GM12873 (cell line): ENCODE results near the gene NELFA.
A peak's percentile ranks its signal among the peaks of the same experiment; 100 is the strongest.

Experiments used
- CTCF ChIP-seq: IDR thresholded peaks from 2 replicates; pipeline ENCODE4 v1.5.1; 2012; ENCODE audit warnings: low read depth, mild to moderate bottlenecking, moderate library complexity, low read length, control low read depth; ENCODE audit not compliant: insufficient read depth; ENCODE audit errors: missing control alignments

The NELFA gene

GRCh38 chr4:2025817-2026216, 17.0 kb upstream of the NELFA start:
- TF ChIP-seq CTCF: no peak

- no peak for TF ChIP-seq CTCF
Observed at GRCh38 chr4:2024683-2025082, 15.9 kb upstream of the NELFA start.

DNA sequence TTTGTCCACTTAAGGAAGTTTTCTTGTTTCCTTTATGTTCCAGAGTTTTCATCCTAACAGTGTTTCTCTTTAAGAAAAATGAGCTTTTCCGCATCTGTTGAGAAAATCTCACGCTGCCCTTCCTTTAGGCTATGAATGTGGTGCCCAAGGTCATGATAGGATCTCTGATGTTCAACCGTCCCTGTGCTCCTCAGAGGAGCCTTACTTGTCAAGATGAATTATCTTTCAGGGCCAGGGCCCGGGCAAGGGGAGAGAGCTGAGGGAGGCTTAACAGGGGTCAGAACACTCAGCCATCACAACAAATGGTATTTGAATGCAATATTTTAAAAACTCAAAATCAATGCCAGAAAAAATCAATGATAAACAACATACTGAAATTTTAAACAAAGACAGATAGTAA, 6.2 kb upstream of the NELFA start:
- no peak for TF ChIP-seq CTCF

DNA sequence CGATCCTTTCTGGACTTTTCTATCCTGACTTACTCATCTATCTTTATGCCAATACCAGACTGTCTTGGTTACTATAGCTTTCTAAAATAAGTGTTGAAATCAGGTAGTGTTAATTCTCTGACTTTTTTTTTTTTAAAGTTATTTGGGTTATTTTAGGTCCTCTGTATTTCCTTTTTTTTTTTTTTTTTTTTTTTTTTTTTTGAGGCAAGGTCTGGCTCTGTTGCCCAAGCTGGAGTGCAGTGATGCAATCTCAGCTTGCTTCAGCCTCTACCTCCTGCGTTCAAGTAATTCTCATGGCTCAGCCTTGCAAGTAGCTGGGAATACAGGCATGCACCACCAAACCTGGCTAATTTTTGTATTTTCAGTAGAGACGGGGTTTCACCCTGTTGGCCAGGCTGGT, 2.8 kb upstream of the NELFA start:
- TF ChIP-seq CTCF: no peak

GRCh38 chr4:2009651-2010233, 968 bp upstream of the NELFA start:
- peak; percentile 22 for TF ChIP-seq CTCF

DNA sequence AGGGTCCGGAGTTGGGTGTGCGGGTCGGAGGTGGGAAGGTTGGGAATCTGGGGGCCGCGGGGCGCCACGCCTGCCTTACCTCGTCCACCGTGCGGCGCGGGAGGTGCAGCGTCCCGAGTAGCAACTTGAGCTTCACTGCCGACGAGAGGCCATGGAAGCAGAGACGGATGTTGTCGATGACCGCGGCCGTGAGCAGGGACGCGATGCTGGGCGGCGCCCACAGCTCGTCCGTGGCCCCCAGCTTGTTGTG, 178 bp downstream of the NELFA start:
- TF ChIP-seq CTCF: no peak

DNA sequence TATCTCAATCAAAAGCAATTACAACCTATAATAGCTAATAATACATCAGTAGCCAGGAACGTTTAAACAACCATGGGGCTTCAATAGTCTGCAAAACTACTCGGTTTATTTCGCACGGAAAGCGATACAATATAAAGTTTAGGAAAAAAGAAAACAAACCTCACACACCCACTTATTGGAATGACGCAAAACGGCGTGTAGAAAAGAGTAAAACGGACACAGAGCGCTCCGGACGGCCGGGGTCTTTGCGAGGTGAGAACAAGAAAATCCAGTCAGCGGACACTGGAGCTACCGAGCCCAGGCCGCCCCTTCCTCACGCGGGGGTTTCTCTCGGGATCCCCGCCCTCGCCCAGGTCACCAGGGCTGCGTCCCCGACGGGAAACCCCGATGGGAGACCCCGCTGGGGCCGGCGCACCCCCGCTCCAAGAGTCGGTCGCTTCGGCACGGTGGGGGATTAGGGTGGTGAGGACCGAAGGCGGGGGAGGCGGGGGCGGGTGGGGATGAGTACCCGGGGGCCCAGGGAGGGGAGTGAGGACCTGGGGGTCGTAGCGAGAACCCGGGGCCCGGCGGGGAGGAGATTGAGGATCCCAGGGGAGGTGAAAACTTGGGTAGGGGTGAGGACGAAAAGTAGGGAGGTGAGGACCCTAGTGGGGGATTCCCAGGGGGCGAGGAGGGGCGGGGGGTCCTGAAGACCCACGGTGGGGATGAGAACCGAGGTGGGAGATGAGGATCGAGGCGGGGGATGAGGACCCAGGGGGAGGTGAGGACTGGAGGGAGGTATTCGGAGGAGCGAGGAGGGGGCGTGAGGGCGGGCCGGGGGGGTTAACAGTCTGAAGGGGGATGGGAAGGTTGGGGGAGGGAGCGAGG, 737 bp downstream of the NELFA start:
- TF ChIP-seq CTCF: no peak
